ENCODE results near the gene CRYZL1.

DNA sequence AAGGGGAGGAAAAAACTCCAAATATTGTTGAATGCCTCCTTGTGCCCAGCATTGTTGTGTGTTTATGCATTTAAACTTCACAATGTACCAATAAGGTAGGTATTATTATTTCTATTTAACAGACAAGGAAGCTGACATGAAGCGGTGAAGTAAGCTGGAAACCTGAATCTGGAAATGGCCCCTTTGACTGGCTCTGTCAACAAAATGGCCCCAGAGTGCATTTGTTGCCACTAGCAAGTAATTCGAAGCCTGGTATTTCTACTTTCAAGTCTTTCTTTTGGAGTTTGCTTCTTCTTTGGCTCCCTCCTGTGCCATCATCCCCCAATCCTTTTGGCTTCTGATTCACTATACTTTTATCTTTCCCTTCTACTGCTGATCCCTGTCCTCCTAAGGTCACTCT lies 23.1 kb downstream of the CRYZL1 start:
- TF ChIP-seq CHD2 (IDR thresholded peaks at IDR 0.05; ENCODE audit: low read length) (no peak), SIX5 (IDR thresholded peaks at IDR 0.05; ENCODE audit: low read depth, low read length) (no peak), SP4 (IDR thresholded peaks at IDR 0.05; ENCODE audit: low read length) (no peak), POLR2AphosphoS5 (IDR thresholded peaks at IDR 0.05; ENCODE audit: low read depth, low read length) (no peak), EZH2 (IDR thresholded peaks at IDR 0.05; ENCODE audit: low read depth, low read length, severe bottlenecking) (no peak), TBP (IDR thresholded peaks at IDR 0.05; ENCODE audit: low read depth, low read length) (no peak)
- TF ChIP-seq, protein P1, sequence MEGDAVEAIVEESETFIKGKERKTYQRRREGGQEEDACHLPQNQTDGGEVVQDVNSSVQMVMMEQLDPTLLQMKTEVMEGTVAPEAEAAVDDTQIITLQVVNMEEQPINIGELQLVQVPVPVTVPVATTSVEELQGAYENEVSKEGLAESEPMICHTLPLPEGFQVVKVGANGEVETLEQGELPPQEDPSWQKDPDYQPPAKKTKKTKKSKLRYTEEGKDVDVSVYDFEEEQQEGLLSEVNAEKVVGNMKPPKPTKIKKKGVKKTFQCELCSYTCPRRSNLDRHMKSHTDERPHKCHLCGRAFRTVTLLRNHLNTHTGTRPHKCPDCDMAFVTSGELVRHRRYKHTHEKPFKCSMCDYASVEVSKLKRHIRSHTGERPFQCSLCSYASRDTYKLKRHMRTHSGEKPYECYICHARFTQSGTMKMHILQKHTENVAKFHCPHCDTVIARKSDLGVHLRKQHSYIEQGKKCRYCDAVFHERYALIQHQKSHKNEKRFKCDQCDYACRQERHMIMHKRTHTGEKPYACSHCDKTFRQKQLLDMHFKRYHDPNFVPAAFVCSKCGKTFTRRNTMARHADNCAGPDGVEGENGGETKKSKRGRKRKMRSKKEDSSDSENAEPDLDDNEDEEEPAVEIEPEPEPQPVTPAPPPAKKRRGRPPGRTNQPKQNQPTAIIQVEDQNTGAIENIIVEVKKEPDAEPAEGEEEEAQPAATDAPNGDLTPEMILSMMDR (IDR thresholded peaks at IDR 0.05; ENCODE audit: control extremely low read depth in 1 of 3, insufficient read depth in 1 of 3, low read depth in 1 of 3, low read length in 3 of 3), result no peak
- TF ChIP-seq, protein P2, sequence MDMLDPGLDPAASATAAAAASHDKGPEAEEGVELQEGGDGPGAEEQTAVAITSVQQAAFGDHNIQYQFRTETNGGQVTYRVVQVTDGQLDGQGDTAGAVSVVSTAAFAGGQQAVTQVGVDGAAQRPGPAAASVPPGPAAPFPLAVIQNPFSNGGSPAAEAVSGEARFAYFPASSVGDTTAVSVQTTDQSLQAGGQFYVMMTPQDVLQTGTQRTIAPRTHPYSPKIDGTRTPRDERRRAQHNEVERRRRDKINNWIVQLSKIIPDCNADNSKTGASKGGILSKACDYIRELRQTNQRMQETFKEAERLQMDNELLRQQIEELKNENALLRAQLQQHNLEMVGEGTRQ (IDR thresholded peaks at IDR 0.05; ENCODE audit: low read length), result no peak

All from H1 (cell line).